ENCODE measurements around the gene PCK2.

Gene PCK2

DNA sequence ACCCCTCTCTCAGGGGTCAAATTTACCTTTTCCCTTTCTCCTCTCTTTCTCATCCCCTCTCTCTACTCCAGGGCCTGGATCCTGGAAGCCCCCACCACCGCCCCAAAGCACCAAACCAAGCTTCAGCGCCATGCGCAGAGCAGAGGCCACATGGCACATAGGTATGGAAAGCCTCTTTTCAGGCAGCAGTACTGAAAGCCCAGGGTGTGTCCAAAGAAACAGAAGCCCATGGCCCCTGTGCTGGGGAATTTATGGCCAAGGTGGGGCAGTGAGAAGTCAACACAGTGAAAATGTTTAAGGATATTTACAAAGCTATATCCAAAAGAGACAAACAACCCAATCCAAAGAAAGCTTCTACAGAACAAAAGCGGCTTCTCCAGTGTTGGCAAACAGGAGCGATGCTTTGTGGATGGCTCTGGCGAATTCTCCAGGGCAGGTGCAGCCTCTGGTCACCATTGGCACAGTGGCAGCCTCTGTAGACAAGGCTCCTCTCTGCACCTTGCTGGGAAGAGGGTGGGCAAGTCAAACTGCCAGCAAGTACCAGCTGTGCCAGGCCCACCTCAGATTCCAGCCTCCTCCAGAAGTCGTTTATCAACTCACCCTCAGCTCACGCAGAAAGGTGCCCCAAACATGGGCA lies 27.5 kb upstream of the PCK2 start:
- no peak for DNase-seq (ENCODE audit: low read depth in 1 of 2, low spot score in 1 of 2)
- no peak overlapping the region for H3K27ac ChIP-seq (replicated peaks)

DNA sequence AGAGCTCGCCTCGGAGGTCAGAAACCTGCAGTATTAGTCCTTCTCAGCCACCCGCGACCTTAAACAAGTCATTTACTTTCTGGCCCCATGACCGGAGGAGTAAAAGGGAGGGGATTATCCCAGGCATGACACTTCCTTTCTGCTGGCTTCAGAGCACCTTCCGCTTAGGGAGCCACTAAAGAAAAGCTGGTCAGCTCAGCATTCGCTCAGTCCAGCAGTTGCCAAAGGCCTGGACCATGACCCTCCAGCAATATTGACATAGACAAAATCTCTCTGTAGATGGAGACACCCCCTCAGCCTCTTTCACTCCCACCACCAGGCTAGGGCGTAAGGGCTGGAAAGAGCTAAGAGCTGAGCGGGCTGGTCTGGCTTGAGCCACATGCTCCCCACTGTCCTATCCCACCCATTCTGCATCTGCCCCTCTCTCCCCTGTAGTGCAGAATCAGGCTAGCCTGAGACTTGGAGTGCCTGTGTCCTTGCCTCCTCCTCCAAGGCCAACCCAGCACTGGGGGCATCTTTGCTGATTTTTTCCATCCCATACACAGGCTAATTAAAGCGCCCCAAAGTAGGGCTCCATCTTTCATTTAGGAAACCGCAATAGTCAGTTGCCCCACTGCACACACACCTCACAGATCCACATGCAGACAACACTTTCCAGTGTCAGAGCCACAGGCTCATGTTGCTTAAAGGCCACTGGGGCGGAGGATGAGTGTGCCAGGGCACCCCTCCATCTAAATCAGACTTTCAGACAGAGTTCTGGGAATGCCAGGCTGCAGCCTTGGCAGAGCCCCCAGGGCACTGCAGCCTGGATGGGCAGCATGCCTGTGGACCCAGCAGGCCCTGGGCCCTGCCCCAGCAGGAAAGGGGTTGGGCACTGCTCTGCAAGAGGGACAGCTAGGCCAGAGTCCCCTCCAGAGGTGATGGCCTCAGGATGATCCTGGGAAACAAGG lies 26.7 kb upstream of the PCK2 start:
- Histone ChIP-seq H3K27ac (replicated peaks) (no peak overlapping the region), H3K4me3 (replicated peaks; ENCODE audit: insufficient read depth, low read length) (no peak overlapping the region), H3K27me3 (ENCODE audit: insufficient read depth, poor library complexity, severe bottlenecking) (no peaks in the 10 kb centered on the region)
- TF ChIP-seq, protein P1, sequence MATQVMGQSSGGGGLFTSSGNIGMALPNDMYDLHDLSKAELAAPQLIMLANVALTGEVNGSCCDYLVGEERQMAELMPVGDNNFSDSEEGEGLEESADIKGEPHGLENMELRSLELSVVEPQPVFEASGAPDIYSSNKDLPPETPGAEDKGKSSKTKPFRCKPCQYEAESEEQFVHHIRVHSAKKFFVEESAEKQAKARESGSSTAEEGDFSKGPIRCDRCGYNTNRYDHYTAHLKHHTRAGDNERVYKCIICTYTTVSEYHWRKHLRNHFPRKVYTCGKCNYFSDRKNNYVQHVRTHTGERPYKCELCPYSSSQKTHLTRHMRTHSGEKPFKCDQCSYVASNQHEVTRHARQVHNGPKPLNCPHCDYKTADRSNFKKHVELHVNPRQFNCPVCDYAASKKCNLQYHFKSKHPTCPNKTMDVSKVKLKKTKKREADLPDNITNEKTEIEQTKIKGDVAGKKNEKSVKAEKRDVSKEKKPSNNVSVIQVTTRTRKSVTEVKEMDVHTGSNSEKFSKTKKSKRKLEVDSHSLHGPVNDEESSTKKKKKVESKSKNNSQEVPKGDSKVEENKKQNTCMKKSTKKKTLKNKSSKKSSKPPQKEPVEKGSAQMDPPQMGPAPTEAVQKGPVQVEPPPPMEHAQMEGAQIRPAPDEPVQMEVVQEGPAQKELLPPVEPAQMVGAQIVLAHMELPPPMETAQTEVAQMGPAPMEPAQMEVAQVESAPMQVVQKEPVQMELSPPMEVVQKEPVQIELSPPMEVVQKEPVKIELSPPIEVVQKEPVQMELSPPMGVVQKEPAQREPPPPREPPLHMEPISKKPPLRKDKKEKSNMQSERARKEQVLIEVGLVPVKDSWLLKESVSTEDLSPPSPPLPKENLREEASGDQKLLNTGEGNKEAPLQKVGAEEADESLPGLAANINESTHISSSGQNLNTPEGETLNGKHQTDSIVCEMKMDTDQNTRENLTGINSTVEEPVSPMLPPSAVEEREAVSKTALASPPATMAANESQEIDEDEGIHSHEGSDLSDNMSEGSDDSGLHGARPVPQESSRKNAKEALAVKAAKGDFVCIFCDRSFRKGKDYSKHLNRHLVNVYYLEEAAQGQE (IDR thresholded peaks at IDR 0.05; ENCODE audit: insufficient replicate concordance, low read depth) = no peak
- TF ChIP-seq, protein P2, sequence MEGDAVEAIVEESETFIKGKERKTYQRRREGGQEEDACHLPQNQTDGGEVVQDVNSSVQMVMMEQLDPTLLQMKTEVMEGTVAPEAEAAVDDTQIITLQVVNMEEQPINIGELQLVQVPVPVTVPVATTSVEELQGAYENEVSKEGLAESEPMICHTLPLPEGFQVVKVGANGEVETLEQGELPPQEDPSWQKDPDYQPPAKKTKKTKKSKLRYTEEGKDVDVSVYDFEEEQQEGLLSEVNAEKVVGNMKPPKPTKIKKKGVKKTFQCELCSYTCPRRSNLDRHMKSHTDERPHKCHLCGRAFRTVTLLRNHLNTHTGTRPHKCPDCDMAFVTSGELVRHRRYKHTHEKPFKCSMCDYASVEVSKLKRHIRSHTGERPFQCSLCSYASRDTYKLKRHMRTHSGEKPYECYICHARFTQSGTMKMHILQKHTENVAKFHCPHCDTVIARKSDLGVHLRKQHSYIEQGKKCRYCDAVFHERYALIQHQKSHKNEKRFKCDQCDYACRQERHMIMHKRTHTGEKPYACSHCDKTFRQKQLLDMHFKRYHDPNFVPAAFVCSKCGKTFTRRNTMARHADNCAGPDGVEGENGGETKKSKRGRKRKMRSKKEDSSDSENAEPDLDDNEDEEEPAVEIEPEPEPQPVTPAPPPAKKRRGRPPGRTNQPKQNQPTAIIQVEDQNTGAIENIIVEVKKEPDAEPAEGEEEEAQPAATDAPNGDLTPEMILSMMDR (IDR thresholded peaks at IDR 0.05; ENCODE audit: insufficient read depth, low read length) = no peak
- TF ChIP-seq GABPA (IDR thresholded peaks at IDR 0.05; ENCODE audit: low read depth) (no peak), POLR2AphosphoS5 (IDR thresholded peaks at IDR 0.05; ENCODE audit: low read depth) (no peak), SPI1 (IDR thresholded peaks at IDR 0.05; ENCODE audit: borderline replicate concordance, low read depth) (no peak)
- DNase-seq (ENCODE audit: low read depth in 1 of 2, low spot score in 1 of 2) = no peak

More for the DNA sequence above, 27.5 kb upstream of the PCK2 start:
- TF ChIP-seq POLR2AphosphoS5 (IDR thresholded peaks at IDR 0.05; ENCODE audit: low read depth) (no peak), GABPA (IDR thresholded peaks at IDR 0.05; ENCODE audit: low read depth) (no peak), SPI1 (IDR thresholded peaks at IDR 0.05; ENCODE audit: borderline replicate concordance, low read depth) (no peak)
- TF ChIP-seq, protein P1 (IDR thresholded peaks at IDR 0.05; ENCODE audit: insufficient replicate concordance, low read depth) = no peak
- TF ChIP-seq, protein P2 (IDR thresholded peaks at IDR 0.05; ENCODE audit: insufficient read depth, low read length) = no peak
- Histone ChIP-seq H3K4me3 (replicated peaks; ENCODE audit: insufficient read depth, low read length) (no peak overlapping the region), H3K27me3 (ENCODE audit: insufficient read depth, poor library complexity, severe bottlenecking) (no peaks in the 10 kb centered on the region)

DNA sequence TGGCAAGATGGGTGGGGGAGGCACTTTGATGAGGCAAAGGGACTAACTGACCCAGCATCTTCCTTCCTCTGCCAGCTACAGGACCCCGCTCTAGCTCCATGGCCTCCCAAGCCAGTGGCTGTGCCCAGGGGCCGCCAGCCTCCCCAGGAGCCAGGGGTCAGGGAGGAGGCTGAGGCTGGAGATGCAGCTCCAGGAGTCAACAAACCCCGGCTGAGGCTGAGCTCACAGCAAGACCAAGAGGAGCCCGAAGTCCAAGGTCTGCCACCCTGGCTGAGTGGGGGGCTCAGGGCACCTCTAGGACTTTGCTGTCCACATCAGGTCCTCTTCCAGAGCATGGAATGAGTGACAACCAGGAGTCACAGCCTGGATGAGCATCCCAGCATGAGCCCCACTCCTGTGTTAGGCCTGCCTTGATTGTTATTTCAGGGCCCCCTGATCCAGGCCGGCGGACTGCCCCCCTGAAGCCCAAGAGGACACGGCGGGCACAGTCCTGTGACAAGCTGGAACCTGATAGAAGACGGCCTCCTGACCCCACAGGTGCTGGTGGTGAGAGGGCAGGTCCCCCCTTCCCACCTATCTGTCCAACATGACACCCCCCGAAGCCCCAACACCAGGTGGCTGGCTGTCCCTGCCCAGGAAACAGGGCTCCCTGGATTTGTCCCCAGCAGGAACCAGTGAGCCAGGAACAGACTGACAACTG lies 25.2 kb upstream of the PCK2 start:
- Histone ChIP-seq H3K27me3 (ENCODE audit: insufficient read depth, poor library complexity, severe bottlenecking) (no peaks in the 10 kb centered on the region), H3K27ac (replicated peaks) (no peak overlapping the region), H3K4me3 (replicated peaks; ENCODE audit: insufficient read depth, low read length) (no peak overlapping the region)
- TF ChIP-seq POLR2AphosphoS5 (IDR thresholded peaks at IDR 0.05; ENCODE audit: low read depth) = no peak
- TF ChIP-seq, protein P1 (IDR thresholded peaks at IDR 0.05; ENCODE audit: insufficient replicate concordance, low read depth) = no peak
- TF ChIP-seq, protein P2 (IDR thresholded peaks at IDR 0.05; ENCODE audit: insufficient read depth, low read length) = no peak
- no peak for TF ChIP-seq SPI1 (IDR thresholded peaks at IDR 0.05; ENCODE audit: borderline replicate concordance, low read depth)
- TF ChIP-seq GABPA (IDR thresholded peaks at IDR 0.05; ENCODE audit: low read depth) = no peak
- no peak for DNase-seq (ENCODE audit: low read depth in 1 of 2, low spot score in 1 of 2)
